HG03103 (cell line): ENCODE data around the gene CHST11.

Source experiments
- ATAC-seq: cut with Tn5 transposase; IDR thresholded peaks from one replicate; pipeline ENCODE4 v1.9.1; 2021; ENCODE audit warnings: low read depth; ENCODE audit not compliant: unreplicated experiment

The CHST11 gene

DNA sequence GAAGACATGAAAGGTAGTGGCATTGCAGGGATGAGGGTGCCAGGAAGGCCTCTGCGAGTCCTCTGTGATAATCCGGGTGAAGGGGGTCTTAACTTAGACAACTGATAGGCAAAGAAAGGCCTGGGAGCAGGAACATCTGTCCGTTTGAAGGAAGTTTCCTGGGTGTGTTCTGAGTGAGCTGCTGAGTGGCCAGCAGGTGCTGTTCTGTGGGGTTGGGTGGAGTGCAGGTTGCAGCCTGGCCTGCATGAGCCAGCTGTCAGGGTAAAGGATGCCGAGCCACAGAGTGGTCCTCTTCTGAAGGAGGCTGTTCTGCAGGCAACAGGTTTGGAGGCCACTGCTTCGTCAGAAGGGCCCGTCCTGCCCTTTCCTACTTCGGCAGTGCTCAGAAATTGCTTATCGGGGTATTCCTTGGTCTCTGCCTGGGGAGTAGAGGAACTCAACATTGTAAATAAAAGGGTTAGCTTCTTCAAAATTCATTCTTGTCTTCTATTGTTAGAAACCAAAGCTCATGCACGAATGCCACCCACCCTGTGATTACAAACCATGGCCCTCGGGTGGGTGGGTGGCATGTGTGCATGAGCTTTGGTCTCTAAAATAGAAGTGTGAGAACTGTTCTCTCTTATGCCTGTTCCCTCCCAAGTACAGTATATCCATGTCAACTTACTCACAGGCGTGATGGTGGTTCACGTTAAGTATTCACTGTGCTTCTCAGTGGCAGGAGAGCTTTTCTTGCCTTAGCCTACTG lies 118.9 kb downstream of the CHST11 start:
- no peak for ATAC-seq

DNA sequence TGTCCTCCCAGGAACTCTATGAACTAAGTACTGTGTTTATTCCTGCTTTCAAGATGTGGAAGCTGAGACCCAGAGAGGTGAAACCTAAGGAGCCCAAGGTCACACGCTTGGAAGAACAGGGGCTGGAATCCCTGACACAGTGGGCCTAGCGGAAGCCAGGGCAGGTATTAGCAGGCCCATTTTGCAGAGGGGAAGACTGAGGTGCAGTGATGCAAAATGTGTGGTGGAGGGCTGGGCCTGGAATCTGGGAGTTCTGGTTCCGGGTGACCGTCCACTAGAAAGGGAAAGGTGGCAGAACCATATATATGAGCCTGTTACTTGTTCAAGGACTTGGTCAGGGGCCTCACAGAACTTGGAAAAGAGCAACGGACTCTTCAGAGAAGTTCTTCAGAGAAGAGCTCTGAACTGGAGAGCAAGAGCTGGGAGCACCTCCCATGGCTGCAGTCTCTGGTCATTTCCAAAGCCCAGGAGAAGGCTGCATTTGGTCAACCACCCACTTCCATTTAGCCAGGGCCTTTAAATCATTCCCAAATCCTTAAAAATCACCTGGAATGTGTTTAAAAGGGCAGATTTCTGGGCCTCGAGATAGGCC lies 119.5 kb downstream of the CHST11 start:
- ATAC-seq: no peak

DNA sequence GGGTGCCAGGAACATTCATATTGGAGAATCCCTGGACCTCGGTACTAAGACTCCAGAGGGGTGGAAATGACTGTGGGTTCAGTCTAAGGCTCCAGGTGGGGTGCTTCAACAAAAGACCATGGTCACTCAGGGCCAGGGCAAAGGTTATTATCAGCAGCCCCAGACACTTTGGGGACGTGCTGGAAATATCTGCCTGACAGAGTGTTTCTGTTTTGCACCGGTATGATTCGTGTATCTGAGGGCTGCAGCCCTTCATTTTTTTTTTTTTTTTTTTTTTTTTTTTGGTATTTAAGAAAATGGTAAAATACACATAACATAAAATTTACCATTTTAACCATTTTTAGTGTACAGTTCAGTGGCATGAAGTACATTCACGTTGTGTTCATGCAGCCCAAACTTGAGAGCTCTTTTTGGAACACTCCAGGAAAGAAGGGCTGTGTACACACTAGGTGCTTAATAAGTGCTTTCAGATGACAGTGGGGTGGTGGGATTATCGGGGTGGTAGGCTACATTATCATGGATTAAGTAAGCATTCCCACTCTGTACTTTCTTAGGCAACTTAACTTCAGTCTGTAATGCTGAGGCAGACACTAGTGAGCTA lies 120.3 kb downstream of the CHST11 start:
- ATAC-seq: no peak

GRCh38 chr12:104577581-104577981 lies 120.8 kb downstream of the CHST11 start:
- no peak for ATAC-seq

GRCh38 chr12:104578453-104578852 lies 121.7 kb downstream of the CHST11 start:
- ATAC-seq: no peak

- no peak for ATAC-seq
These were observed 123.2 kb downstream of the CHST11 start for GRCh38 chr12:104579718-104580495.

- ATAC-seq: no peak
These were observed 124.3 kb downstream of the CHST11 start for GRCh38 chr12:104581005-104581570.

DNA sequence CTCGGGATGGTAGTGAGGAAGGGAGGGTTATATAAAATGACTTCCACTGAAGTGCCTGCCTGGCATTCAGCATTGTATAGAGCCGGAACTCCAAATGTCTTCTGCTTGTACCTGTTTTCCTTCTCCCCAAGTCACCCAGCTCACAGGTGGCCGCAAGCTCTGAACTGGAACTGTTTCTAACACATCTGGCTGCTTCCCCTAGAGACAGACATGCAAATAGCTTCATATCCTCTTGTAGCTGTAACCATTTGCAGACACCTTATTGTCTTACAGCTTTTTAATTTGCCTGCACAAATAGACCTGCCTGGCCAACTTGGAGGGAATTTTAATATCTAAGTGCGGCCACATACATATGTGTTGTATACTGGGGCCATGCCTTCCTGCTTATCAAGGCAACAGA lies 126.0 kb downstream of the CHST11 start:
- ATAC-seq: peak; percentile 84

DNA sequence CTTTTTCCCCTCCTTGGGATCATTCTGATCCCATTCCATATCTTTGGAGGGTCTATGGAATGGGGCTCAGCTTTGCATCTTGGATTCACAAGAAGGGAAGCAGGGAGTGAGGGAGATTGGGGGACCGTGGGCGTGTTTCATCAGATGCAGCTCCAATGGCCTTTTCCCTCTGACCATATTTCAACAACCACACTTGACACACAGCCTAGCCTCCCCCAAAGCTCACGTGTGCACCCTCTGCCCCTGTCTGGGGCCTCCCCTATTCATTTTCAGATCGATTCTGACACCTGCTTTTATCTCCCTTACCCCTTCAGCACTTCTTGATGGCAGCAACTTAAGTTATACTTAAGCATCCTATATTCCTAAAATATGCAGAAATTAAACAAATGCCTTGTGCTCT lies 126.6 kb downstream of the CHST11 start:
- ATAC-seq: no peak

GRCh38 chr12:104585448-104586055 lies 128.8 kb downstream of the CHST11 start:
- ATAC-seq: no peak

DNA sequence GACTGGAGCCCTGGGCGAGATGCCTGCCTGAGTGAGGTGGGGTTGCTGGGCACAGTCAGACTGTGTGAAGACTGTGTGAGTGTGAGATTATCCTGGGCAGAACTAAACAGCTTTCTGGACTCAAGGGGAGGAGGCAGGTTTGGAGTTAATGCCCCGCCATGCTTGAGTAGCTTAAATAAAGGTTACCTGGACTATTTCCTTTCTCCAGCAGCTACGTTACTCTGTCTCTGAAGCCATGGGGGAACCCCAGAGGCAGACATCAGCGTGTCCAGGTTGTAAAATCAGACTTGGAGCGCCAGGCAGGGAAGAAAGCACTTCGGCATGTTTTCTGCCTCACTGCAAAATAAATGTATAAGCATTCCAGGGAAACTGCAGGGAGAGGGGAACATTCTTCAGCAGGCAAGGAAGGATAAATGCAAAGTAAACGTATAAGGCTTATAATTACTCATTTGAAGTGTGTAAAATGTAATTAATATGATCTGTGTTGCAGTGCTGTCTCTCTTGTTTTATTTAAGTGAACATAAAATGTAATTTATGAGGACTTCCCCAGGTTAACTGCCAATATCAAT lies 129.7 kb downstream of the CHST11 start:
- no peak for ATAC-seq

DNA sequence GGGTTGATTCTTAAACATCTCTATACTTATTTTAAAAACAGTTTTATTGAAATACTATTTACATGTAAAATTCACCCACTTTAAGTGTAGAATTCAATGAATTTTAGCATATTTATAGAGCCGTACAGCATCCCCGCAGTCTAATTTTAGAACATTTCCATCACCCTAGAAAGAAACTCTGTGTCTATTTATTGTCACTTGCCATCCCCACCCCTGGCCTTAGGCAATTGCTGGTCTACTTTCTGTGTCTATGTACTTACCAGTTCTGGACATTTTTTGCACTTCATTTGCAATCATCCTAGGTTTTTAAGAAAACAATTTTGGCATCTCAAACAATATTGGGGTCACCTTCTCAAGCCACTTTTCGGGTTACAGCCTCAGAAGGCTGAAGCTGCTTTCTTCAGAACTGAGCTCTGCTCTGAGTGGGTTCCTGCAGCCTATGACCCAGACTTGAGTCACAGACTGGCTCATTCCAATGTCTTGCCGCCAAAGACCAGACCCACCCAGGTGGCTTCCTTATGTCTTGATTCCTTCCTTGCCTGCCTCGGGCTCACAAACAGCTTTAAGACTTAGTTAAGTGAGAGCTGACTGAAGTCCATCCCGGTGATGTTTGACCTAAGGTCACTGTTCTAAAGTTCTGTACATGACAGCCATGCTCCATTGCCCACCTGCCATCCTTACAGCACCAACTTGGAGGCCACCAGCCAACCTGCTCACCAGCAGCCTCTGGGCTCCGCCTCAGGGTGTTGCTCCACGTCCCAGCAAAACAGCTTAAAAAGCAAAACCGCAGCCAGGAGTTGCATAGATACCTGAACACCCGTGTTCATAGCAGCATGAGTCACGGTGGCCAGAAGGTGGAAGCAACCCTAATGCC lies 131.5 kb downstream of the CHST11 start:
- ATAC-seq: no peak

DNA sequence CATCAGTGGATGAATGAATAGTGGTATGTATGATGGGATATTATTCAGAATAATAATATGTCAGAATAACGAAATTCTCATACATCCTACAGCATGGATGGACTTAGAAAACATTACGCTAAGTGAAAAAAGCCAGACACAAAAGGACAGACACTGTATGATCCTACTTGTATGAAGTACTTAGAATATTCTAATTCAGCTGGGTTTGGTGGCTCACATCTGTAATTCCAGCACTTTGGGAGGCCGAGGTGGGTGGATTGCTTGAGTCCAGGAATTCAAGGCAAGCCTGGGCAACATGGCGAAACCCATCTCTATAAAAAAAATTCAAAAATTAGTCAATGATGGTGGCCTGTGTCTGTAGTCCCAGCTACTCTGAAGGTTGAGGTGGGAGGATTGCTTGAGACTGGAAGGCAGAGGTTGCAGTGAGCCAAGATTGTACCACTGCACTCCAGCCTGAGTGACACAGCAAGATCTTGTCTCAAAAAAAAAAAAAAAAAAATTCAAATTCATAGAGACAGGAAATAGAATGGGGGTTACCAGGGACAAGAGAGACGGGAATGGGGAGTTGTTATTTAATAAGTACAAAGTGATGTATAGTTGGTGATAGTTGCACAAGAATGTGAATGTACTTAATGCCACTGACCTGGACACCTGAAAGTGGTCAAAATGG lies 132.3 kb downstream of the CHST11 start:
- ATAC-seq: no peak

GRCh38 chr12:104590022-104590421 lies 133.3 kb downstream of the CHST11 start:
- no peak for ATAC-seq

DNA sequence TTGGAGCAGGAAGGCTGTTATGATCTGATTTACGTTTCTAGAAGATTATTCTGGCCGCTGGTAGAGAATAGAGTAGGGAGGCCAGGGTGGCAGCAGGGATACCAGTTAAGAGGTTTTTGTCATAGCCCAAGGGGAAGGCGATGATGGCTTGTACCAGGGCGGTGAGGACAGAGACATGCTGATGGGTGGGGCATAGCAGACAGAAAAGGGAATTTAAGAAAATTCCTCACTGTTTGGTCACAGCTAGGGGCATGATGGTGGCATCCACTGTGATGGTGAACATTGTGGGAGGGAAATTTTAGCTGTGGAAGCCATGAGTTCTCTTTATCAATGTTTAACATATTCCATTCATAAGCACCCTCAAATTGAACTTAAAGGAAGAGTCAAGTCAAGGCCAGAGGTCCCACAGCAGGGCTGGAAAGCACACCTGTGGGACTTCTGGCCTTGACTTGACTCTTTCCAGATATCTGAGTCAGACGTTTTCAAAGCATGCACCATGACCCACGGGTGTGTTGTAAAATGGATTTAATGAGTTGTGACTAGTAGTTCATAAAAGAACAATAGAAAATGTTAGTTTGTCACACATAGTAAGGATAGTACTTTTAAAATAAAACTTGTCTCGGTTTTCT lies 134.6 kb downstream of the CHST11 start:
- ATAC-seq: no peak

DNA sequence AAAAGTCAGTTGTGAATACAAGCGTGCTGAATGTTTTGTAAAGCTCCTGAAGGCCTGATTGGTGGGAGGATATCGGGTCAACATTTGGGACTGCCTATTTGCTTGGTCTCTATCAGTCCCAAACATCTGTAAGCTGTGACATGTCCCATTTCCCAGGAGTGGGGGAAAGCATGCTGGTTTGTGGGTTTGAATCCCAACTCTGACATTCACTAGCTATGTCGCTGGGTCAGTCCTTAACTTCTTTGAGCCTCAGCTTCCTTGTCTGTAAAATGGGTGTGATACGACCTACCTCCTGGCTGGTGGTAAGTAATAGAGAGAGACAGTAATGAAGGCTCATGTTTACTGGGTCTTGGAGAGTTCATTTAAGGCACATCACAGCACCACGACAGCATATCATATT lies 136.7 kb downstream of the CHST11 start:
- no peak for ATAC-seq

DNA sequence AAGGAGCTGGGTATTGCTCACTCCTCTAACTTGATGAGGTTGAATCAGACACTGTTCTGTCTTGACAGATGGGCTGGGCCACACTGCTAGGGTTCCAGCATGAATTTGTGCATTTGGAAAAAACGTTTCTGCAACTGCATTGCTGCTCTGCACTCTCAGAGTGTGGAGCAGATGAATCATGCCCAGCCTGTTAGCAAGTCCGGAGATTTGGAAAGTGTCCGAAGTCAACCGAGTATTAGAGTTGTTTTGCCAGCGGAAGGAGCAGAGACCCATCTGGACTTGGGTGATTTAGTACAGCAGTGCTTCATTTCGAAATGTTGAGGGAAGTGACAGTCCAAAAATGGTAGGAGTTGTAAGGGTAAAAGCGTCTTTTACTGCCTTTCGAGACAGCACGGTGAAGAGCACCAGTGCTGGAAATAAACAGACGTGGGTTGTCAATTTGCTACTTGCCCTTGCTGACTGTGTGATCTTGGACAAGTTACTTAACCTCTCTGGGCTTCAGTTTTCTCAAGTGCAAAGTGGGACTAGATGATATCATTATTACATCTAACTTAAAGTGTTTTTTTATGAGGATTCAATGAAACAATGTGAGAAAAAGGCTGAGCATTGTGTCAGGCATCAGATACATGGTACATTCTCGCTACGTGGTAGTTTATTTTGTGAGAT lies 139.5 kb downstream of the CHST11 start:
- ATAC-seq: no peak
